NCI-H187 (cell line): ENCODE data around the gene ENGASE.

Experiments used
- DNase-seq, 2 experiments: peaks; one replicate each; lab custom pipeline; 2025; lab: John Stamatoyannopoulos, UW

ENGASE gene

DNA sequence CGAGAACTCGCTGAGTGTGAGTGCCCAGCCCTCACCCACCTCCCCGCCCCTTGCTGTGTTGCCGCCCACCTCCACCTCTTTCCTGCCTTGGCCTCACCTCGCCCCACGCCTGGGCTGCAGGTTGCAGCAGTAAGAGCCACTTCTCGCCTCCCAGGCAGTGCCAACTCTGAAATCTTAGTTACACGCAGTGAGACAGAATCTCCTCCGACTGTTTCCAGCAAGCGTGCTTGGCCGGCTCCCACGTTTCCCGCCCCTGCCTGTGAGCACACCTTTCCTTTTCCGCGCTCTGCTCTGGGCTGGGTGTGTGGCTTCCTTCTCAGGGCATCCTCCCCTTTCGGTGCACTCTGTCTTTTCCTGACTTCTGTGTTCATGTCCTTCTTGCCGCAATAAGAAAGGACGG, 5.7 kb downstream of the ENGASE start:
- no peak for DNase-seq

DNA sequence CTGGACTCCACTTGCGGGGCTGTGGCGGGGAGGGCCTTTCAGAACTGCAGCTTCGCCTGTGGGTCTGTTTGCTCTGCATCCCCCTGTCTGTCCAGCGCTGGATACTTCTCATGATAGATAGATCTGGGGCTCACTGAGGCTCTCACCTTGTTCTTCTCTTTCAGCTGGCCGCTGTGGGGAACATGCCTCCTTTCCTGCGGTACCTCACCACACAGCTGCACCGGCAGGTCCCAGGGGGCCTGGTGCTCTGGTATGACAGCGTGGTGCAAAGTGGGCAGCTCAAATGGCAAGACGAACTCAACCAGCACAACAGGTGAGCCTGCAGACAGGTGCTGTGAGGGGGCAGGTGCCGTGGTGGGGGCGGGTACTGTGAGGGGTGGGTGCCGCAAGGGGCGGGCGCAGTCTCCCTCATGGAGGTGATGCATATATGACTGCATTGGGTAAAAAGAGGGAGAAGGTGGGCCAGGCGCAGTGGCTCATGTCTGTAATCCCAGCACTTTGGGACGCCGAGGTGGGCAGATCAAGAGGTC, 6.2 kb downstream of the ENGASE start:
- peak in 1 of 2 experiments; percentile 62 for DNase-seq

DNA sequence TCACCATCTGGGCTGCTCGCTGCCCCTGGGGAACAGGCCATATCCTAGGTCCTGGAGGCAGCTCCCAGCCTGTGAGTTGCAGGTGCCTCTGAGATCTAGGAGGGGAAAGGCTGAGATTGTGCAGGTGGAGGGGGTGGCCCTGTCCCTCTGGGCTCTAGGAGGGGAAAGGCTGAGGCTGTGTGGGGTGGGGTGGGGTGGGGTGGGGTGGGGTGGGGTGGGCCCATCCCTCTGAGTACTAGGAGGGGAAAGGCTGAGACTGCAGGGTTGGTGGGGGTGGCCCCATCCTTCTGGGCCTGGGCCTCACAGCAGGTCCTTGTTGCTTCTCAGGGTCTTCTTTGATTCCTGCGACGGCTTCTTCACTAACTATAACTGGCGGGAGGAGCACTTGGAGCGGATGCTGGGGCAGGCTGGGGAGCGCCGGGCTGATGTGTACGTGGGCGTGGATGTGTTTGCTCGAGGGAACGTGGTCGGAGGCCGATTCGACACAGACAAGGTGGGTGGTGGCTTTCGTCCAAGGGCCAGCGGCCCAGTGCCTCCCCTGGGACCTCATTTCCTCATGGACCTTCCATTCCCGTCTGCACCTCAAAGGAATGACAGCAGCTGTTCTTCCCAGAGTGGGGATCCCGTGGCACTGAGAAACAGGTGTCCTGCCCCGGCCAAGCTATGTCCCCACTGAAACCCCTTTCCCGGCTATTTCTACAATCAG, 7.1 kb downstream of the ENGASE start:
- DNase-seq = no peak

DNA sequence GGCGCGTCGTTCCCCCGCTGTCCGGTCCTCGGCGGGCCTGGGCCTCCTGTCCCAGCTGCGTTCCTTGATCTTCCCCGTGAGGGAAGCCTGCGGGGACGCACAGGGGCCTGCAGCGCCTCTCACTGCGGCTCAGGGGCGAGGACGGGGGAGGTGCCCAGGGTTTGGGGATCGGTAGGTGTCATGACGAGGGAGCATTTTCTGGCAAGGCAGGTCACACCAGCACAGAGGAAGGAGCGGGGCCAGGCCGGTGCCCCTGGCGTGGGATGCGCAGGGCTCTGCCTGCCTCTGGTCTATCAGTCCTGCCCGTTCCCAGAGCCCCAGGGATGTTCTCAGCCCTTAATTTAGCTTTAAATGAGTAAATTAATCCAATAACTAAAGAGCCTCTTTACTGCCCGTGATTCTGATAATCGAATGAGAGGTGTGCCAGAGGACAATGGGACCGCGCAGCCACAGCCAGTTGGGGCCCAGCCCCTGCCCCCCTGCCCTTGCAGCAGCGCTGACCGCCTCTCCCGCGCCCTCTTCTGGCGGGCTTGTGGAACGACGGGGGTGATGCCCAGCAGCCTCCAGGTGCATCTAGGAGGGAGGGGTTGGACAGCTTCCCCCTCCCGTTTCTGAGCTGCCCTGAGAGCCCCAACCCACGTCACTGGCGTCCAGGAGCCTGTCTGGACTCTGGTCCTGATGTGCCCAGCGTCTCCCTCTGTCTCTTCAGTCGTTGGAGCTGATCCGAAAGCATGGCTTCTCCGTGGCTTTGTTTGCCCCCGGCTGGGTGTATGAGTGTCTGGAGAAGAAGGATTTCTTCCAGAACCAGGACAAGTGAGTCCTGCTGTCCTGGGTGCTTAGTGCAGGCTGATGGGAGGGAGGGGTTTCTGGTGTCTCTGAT, 7.9 kb downstream of the ENGASE start:
- no peak for DNase-seq

DNA sequence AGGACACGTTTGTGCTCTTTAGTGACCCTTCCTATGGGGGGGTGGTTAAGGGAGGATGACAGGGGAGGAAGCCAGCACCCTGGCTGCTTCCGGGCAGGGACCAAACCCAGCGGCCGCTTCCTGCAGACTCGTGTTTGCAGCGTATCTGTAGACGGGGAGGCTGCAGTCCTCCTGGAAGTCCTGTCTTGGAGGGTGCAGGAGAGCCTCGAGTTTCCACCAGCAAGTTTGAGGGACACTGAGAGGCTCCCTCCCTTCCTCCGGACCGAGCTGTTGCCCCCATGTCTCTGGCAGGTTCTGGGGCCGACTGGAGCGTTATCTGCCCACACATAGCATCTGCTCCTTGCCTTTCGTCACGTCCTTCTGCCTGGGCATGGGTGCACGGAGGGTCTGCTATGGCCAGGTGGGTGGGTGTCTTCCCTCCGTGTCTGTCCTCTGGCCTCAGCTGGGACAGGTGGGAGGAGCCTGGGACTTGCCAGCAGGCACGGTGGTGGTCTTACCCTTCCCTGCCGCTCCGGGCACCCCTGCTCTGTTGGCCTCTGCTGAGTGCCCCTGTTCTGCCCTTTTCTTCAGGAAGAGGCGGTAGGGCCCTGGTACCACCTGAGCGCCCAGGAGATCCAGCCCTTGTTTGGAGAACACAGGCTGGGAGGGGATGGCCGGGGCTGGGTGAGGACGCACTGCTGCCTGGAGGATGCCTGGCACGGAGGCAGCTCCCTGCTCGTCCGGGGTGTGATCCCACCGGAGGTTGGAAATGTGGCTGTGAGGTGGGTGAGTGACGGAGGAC, 8.8 kb downstream of the ENGASE start:
- DNase-seq = no peak

DNA sequence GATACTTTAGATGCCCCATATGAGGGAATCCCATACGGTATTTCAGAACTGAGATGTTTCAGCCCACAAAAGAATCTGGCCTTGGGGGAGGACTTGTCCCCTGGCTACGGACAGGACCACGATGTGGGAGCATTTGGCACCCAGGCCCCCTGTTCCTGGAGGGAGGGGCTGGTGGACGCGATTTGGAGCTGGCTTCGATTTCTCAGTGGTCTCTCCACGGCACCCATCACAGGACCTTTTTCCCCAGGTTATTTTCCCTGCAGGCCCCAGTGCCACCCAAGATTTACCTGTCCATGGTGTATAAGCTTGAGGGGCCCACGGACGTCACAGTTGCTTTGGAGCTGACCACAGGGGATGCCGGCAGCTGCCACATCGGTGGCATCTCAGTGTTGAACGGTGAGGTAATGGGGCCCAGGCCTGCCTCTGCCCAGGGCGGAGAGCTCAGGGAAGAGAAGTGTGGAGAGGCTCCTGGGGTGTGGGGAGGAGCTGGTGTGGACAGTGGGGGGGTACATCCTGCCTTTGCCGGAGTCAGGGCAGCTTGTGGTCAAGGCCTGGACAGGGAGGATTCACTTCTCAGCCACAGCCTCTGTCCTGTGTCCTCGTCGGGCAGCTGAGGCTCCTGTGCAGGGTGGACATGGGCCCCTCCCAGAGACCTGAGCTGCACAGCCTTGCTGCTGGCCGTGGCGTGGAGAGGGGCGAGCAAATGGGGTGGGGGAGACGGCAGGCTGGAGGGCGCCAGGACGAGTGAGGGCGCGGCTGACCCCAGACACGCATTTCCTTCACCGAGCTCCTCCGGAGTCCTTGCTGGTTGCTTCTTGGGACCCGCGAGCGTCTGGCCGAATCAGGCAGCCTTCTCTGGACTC, 9.9 kb downstream of the ENGASE start:
- no peak for DNase-seq

DNA sequence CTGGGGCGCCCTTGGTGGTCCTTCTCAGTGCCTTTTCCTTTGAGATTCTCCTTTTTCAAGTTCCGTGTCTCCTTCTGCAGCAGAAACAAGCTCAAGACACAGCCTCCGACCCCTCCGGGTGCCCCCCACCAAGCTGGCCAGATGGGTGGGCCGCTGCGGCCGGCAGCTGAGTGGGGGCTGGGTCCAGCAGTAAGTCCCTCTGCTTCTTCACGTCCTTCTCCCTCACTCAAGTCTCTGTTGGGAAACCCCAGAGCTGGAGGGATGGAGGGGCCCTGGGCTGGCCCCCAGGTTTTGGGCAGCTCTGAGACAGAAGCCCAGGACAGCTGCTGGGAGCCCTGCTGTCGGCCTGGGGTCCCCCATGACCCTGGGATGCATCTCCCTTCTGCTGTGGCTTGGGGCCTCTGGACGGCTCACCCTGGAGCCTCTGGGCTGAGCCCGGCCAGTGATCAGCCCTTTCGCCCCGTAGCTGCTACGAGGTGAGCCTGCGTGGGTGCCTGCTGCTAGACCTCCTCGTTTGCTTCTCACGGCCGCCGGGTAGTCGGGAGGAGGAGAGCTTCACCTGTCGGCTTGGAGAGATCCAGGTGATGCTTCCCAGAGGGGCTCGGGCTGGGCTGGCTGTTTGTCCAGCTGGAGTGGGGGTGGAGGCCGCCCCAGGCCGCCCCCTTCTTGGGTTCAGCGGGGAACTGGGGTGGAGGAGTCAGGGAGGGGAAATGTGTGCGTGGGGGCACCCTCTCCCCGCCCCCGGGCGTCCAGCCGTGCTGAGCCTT, 10.7 kb downstream of the ENGASE start:
- DNase-seq = no peak

DNA sequence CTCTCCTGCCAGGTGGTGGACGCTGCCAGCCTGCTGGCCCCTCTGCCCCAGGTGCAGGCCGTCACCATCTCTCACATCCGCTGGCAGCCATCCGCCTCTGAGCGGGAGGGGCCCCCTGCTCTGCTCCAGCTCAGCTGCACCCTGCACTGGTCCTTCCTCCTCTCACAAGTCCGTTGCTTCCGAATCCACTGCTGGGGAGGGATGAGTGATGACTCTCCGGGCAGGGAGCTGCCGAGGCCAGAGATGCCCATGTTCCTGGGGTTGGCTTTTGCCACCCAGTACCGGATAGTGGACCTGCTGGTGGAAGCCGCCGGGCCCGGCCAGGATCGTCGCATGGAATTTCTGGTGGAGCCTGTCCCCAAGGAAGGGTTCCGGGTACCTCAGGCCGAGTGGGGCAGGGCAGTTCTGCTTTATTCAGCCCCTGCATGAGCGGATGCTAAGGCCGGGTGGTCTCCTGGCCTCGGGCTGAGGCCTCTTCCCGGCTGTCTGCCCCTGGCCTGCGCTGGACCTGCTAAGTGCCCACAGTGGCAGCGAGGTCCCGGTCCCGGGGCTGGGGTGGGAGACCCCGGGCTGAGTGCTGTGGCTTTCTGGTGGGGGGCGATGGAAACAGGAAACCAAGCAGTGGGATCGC, 11.4 kb downstream of the ENGASE start:
- DNase-seq = no peak

DNA sequence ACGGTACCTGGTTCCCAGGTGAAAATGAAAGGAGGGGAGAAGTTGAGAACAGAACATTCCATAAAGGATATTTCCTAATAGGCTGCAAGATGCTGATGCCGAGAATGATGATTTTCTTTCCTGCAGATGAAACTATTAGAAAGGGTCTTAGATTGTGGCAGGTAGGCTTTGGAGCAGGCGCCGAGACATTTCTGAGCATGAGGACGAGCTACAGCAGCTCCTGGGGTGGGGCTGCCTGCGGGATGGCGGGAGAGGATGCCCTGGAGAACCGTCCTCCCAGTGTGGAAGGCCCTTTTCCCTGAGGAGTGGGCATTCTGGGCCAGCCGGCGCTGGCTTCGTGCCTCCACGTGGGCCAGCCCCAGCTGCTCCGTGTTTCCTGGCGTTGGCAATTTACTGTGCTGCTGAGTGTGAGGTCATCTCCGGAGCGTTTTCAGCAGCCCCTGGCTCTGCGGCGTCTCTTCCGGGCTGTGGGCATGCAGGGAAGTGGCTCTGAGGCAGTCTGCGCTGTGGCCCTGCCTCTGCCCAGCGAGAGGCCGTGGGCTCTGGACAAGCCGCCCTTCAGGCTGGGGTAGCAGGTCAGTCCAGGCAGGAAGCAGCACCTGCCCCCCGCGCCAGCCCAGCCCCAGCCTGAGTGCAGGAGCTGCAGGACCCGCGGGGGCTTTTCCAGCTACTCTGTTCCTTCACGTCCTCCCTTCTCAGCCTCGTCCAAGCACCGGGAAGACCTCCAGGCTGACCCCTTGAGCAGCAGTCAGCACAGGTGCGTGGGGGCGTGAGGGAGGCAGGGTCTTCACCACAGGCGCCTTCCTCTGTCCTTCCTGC, 12.2 kb downstream of the ENGASE start:
- no peak for DNase-seq

DNA sequence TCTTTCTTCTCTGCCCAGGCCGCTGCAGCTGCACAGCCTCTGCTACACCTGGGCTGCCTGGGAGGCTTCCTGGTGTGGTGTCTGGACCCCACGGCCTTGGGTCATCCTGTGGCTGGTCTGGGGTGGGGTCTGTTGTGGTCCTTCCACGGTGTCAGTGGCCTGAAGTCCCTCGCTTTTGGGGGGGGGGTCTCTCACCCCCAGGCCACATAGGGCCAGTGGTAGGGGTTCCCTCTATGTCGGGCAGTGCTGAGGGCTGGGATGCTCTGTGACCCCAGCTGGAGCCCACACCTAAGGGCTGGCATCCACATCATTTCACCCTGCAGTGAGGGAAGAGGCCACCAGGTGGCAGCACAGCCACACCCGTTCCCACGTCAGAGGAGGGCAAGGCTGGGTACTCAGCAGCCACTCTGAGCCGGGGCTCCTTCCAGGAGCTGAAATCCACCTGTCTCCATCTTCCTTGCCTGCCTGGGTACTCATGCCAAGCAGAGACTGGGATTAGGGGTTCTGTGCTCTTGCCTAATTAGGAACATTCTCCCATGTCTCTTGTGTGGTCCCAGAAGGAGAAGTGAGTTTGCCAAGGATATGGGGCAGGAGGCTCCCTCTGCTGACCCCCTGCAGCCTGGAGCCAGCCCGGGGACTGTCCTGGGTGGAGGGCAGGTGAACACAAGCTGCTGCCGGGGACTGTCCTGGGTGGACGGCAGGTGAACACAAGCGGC, 13.0 kb downstream of the ENGASE start:
- peak; percentile 54 to 71 for DNase-seq

DNA sequence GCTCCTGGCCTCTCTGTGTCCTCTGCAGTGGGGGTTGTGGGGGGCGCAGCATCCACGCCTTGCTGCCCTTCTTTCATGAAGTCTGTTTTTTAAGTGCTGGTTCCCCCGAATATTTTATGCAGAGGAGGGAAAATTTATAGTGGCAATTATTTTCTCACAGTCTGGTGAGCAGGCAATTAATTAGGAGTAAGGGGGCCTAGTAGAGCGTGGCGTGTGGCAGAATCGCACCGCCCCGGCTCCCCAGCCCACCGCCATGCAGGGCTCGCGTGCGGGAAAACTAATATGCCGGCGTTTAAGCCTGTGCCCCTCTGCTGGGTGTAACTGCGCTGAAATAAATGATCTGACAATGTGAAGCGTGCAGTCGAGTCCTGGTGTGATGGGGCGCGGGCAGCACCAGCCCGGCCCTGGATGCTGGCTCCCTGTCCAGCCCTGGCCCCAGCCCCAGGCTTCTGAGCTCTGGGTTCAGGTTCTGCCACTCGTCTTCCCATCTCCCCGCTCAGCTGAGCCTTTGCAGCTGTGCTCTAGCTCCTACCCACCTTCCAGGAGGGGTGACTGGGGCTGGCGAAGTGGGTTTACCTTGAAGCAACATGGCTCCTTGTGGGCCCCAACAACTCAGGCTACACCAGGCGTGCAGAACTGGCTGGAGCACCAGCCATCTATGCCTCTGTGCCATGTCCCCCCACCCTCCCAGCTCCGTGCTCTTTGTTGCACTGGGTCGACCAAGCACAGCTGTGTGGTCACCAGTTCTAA, 13.8 kb downstream of the ENGASE start:
- DNase-seq = no peak

DNA sequence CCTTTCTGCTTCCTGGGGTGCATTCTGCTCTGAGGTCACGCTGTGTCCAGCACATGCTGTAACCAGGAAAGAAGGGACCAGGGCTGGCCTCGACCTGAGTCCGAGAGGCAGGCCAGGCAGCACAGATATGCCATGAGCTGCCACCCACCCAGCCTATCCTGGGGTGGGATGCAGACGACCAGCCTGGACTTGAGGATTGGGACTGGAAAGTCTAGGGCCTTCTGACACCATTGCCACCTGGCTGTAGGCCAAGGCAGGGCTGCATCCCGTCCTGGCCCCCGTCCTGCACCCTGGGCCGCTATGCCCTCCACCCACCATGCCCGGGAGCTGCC, 14.3 kb downstream of the ENGASE start:
- no peak for DNase-seq

DNA sequence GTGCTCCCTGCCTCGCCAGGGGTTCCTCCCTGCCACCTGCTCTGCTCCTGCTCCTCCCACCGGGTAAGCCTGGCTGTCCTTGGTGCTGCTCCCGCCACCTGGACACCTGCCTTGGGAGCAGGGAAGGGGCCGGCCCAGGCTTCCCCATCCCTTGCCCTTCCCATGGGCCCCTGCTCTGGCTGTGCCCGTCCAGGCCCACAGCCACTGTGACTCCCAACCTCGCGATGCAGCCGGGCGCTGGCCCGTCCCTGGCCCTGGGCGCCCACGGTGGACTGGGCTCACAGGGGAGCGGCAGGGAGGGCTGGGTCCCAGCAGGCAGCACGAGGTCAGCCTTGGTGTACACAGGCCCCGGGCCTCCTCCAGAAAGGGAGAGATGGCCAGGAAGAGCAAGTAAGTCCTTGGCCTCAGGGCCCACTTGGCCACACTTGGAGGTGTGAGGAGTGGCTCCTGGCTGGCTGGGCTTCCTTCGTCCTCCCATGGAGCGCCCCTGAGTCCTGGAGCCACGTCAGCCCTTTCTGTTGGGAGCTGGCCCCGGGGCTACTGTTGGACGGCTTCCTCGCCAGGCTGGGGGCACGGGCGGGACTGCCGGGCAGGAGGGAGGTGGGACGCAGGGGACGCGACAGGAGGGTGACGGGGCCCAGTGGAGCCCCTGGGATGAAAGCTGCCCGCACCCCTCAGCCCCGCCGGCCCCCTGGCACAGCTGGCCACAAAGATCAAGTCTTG, 15.3 kb downstream of the ENGASE start:
- no peak for DNase-seq

DNA sequence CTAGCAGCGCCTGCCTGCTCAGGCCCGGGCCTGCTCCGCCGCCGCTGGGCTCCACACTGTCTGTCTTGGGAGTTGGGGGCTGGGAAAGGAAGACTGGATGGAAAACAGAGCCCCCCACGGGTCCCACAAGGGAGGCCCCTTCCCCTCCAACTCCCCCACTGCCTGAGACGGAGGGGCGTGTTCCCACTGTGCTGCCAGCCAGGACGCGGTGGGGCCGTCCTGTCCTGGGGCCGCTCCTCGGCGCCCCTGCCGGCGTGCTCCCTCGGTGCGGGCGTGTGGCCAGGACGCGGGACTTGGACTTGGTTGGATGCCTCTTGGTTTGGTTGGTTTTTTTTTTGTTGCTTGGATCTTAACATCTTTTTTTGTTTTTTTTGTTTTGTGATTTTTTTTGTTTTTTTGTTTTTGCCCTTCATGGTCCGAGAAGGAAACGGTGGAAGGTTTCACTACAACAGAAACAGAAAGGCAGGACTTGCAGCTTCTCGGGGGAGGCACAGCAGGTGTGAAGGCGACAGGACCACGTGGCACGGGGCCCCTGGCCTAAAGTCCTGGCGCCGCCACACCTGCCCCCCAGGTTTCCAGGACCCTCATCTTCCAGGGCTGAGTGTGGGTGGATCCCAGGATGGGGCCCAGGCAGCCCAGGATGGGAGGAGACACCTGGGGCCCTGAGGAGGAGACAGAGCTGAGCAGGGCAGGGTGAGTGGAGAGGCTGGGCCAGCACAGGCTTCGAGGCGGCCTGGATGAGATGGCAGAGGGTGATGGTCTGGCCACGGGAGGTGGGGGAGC, 16.0 kb downstream of the ENGASE start:
- no peak for DNase-seq

DNA sequence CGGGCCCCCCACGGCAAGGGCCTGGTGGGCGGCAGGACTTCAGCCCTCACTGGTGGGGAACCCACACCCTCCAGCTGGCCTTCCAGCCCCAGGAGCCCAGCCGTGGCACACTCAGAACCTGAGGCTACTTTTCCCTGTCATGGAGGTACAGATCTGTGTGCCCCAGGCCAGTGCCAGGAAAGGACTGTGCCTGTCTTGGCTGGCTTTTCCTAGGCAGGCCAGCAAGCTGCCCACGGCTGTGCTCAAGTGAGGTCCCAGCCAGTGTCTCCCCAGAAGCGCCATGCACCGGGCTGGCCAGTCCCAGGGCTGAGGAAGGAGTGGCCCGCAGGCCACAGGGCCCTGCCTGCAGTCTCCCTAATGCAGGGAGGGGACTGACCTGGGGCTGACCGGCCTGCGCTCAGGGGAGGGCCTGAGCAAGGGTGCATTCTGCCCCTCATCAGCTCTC, 16.6 kb downstream of the ENGASE start:
- DNase-seq = no peak

DNA sequence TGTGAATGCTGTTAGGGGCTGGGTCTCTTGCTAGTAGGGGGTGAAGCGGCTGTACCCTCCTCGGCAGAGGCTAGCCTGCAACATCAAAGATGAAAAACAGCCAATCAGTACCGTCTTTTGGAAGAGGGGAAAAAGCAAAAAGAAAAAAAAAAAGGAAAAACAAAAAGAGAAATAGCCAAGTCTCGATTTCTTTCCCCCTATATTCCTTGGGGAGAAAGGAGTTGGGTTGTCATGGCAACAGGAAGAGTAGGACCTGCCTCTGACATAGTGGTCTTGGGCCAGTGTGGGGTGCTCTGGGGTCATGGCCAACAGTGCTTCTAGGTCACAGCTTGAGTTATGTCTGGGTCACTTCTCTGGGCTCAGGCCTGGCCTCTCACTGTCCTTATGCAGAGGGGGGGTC, 17.9 kb downstream of the ENGASE start:
- no peak for DNase-seq
